CD4-positive, CD25-positive, alpha-beta regulatory T cell (primary cell): ENCODE data around the gene ANK3. TPM values are rescaled to one million over a fixed set of nuclear protein-coding genes. Genes with fewer than 3 reads are reported as not detected.

Experiments
- ATAC-seq, 2 donors: fragments of 150-1000 bp; cut with Tn5 transposase; one replicate each; pipeline ENCODE4 v1.10.0; 2021; ENCODE audit warnings: low read depth in 2 of 2, moderate number of reproducible peaks in 2 of 2, moderate library complexity in 1 of 2
- DNase-seq, 3 donors: peaks; one replicate each; pipeline versions ENCODE4 v3.0.0 to v3.0.0-alpha.2; 2012 to 2022; ENCODE audit warnings: mixed read lengths in 1 of 3
- H3K27ac ChIP-seq: one replicate; pipeline ENCODE4 v1.7.0; 2013; ENCODE audit warnings: mild to moderate bottlenecking, low read length; ENCODE audit not compliant: insufficient read depth, poor library complexity, severe bottlenecking
- H3K27me3 ChIP-seq: one replicate; pipeline ENCODE4 v1.7.0; 2013; ENCODE audit warnings: low read length; ENCODE audit not compliant: control insufficient read depth, insufficient read depth
- H3K36me3 ChIP-seq: one replicate; pipeline ENCODE4 v1.7.0; 2013; ENCODE audit warnings: mild to moderate bottlenecking, low read length, moderate library complexity; ENCODE audit not compliant: control insufficient read depth, insufficient read depth
- H3K4me1 ChIP-seq: 2 replicates; pipeline ENCODE4 v1.7.0; 2013; ENCODE audit warnings: mild to moderate bottlenecking, low read length; ENCODE audit not compliant: insufficient read depth, control insufficient read depth, poor library complexity, severe bottlenecking
- H3K4me3 ChIP-seq: one replicate; pipeline ENCODE4 v1.7.0; 2013; ENCODE audit warnings: low read depth, mild to moderate bottlenecking, low read length, moderate library complexity
- H3K9me3 ChIP-seq, 2 experiments: 1 replicate in 1 of 2; 2 replicates in 1 of 2; pipeline ENCODE4 v1.7.0; 2013; ENCODE audit warnings: low read length in 2 of 2, mild to moderate bottlenecking in 1 of 2, moderate library complexity in 1 of 2; ENCODE audit not compliant: control insufficient read depth in 2 of 2
- H3K27ac Mint-ChIP-seq, 3 donors: one replicate each; pipeline ENCODE4 v1.8.0; 2020 to 2022; ENCODE audit warnings: mild to moderate bottlenecking in 3 of 3, mixed read lengths in 3 of 3, moderate library complexity in 2 of 3
- H3K27me3 Mint-ChIP-seq: one replicate; pipeline ENCODE4 v1.8.0; 2022; ENCODE audit warnings: mild to moderate bottlenecking, mixed read lengths
- H3K36me3 Mint-ChIP-seq: one replicate; pipeline ENCODE4 v1.8.0; 2020; ENCODE audit warnings: mixed read lengths
- H3K4me1 Mint-ChIP-seq, 4 donors: one replicate each; pipeline ENCODE4 v1.8.0; 2020 to 2022; ENCODE audit warnings: mixed read lengths in 4 of 4, mild to moderate bottlenecking in 1 of 4
- H3K4me3 Mint-ChIP-seq, 4 donors: one replicate each; pipeline ENCODE4 v1.8.0; 2020 to 2022; ENCODE audit warnings: mild to moderate bottlenecking in 4 of 4, mixed read lengths in 4 of 4, moderate library complexity in 3 of 4
- H3K9me3 Mint-ChIP-seq, 7 donors: one replicate each; pipeline ENCODE4 v1.8.0; 2020 to 2022; ENCODE audit warnings: mixed read lengths in 7 of 7, mild to moderate bottlenecking in 3 of 7, moderate library complexity in 2 of 7
- polyA plus RNA-seq, 4 donors: library from polyadenylated mRNA; unstranded; fragments of 300-500 nt; fragmentation: Illumina TruSeq; gene quantifications; one replicate each; pipeline ENCODE4 v1.2.3, GENCODE V29; 2021
- total RNA-seq: library from RNA; stranded (reverse); gene quantifications from one replicate; pipeline ENCODE4 v1.2.3, GENCODE V29; 2022

The ANK3 gene
- total and polyA plus RNA-seq, 5 donors from 2014 or later: 1.8 to 32.6 (median 3.1) TPM

DNA sequence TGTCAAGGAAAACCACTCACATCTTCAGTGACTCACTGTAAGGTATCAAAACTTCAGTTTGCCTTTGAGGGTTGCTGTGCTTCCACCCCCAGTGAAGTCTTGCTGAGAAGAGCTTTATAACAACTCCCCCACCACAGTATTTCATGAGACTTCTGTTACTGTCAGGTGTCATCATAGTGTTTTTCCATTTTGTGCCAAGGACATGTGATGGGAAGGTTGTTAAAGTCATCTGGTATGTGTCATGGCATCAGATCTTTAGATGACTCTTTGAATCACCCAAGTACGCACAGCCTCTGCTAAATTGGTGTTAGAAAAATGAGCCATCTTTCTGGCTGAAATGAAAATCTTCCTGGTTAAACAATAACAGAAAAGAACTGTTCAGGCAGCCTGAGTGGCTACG, 368.3 kb downstream of the ANK3 start:
- H3K27ac ChIP-seq: no peak overlapping the region
- DNase-seq: no peak
- H3K4me3 Mint-ChIP-seq: no peak overlapping the region
- no peak for ATAC-seq
- H3K36me3 Mint-ChIP-seq: no peaks in the 10 kb centered on the region
- no peaks in the 10 kb centered on the region for H3K4me1 ChIP-seq
- H3K36me3 ChIP-seq: no peaks in the 10 kb centered on the region
- no peaks in the 10 kb centered on the region for H3K9me3 ChIP-seq
- H3K27me3 ChIP-seq: no peaks in the 10 kb centered on the region
- H3K27me3 Mint-ChIP-seq: peaks cover 11% of the 10 kb centered on the region
- H3K4me3 ChIP-seq: no peak overlapping the region
- no peaks in the 10 kb centered on the region for H3K4me1 Mint-ChIP-seq
- no peaks in the 10 kb centered on the region for H3K9me3 Mint-ChIP-seq
- H3K27ac Mint-ChIP-seq: no peak overlapping the region

DNA sequence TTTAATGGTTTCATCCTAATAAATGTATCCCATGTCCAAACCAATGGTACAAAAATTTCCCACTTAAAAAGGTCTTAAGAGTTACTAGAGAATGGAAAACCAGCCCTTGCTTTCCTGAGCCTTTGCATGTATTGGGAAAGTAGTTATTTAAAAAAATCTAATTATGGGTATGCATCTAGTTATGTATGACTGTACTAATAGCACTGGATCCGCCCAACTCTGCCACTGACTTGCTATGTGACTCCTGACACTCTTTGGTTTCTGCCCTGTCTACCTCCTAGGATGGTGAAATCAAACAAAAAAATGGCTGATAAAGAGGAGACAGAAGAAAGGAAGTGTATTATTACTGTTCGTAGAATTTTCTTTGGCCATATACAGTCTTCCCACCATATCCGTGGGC, 372.9 kb downstream of the ANK3 start:
- Histone ChIP-seq H3K27me3 (no peaks in the 10 kb centered on the region), H3K9me3 (no peaks in the 10 kb centered on the region), H3K4me3 (no peak overlapping the region), H3K27ac (no peak overlapping the region), H3K4me1 (no peaks in the 10 kb centered on the region), H3K36me3 (no peaks in the 10 kb centered on the region)
- ATAC-seq (no peak), DNase-seq (no peak)
- Mint-ChIP-seq H3K4me1 (no peaks in the 10 kb centered on the region), H3K4me3 (no peak overlapping the region), H3K36me3 (no peaks in the 10 kb centered on the region), H3K27ac (no peak overlapping the region), H3K9me3 (no peaks in the 10 kb centered on the region), H3K27me3 (peaks cover 6% of the 10 kb centered on the region)

DNA sequence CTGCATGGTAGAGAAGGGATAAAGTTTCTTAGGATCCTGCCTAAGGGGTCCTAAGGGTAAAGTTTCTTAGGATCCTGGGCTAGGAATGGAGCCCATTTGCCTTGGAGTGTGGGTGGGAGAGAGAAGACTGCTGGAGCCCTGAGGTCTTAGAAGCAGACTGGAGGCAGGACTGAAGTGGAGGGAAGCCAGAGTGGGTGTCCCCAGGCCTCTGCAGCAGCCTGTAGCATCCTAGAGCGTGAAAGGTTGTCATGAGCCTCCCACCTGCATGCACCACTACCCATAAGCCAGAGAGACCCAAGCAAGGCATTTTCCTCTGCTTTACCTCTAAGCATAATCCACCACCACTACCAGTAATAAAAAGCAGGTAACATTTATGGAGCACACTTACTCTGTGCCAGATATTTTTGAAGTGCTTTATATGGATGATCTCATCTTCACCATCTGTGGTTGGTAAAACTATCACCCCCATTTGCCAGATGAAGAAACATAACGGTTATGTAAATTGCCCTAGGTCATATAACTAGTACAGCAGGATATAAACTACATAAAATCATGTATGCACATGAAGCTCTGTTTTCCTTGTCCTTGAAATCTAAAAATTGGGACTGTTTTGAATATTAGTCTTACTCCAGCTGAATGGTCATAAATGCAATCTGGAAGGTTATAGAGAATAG, 379.8 kb downstream of the ANK3 start:
- Mint-ChIP-seq H3K4me1 (no peaks in the 10 kb centered on the region), H3K9me3 (peaks cover 0 to 1% (median 0%) of the 10 kb centered on the region in 7 donors), H3K27me3 (peaks cover 5% of the 10 kb centered on the region), H3K4me3 (no peak overlapping the region), H3K27ac (no peak overlapping the region), H3K36me3 (no peaks in the 10 kb centered on the region)
- DNase-seq (no peak), ATAC-seq (no peak)
- no peaks in the 10 kb centered on the region for H3K27me3 ChIP-seq
- no peaks in the 10 kb centered on the region for H3K36me3 ChIP-seq
- no peak overlapping the region for H3K27ac ChIP-seq
- H3K4me3 ChIP-seq: no peak overlapping the region
- H3K4me1 ChIP-seq: no peaks in the 10 kb centered on the region
- no peaks in the 10 kb centered on the region for H3K9me3 ChIP-seq

DNA sequence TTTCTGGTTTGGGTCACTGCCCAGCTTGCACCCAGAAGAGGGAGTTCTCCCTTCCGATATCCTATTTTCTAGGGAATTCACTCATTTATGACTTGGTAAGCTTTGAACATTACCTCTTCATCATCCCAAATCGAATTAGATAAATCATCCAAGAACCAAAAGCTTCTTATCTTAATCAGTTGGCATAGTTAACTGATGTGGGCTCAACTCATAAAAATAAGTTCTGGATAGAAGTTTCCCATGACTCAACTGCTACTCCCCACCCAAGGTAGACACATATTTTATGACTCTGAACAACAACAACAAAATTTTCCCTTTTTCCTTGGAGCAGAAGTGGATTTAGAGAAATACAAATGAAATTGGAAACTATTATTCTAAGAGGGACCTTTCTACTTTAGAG, 380.4 kb downstream of the ANK3 start:
- no peaks in the 10 kb centered on the region for H3K27me3 ChIP-seq
- H3K9me3 ChIP-seq: no peaks in the 10 kb centered on the region
- H3K4me1 Mint-ChIP-seq: no peaks in the 10 kb centered on the region
- no peak overlapping the region for H3K27ac ChIP-seq
- peaks cover 5% of the 10 kb centered on the region for H3K27me3 Mint-ChIP-seq
- DNase-seq (no peak), ATAC-seq (no peak)
- H3K4me3 Mint-ChIP-seq: no peak overlapping the region
- H3K4me1 ChIP-seq: no peaks in the 10 kb centered on the region
- no peak overlapping the region for H3K4me3 ChIP-seq
- no peaks in the 10 kb centered on the region for H3K36me3 ChIP-seq
- no peaks in the 10 kb centered on the region for H3K36me3 Mint-ChIP-seq
- no peak overlapping the region for H3K27ac Mint-ChIP-seq
- H3K9me3 Mint-ChIP-seq: peaks cover 0 to 1% (median 0%) of the 10 kb centered on the region in 7 donors

DNA sequence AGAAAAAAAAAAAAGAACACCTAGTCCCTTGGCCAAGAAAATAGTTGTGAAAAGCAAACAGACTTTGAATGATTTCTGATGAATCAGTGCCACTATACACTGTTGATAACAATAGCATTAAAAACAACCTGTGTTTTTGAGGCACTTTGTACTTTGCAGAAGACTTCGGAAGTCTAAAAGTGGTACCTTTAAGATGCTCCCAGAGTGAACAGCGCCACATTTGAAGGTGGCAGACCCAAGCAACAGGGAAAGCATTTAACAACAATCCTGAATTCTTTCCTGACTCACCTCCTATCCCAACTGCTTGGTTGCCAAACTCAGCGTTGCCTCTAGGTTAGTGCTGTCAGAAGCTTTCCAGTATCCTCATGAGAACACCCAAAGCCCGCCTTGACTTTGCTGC, 380.9 kb downstream of the ANK3 start:
- peaks cover 0 to 1% (median 0%) of the 10 kb centered on the region in 7 donors for H3K9me3 Mint-ChIP-seq
- Histone ChIP-seq H3K4me1 (no peaks in the 10 kb centered on the region), H3K27me3 (no peaks in the 10 kb centered on the region), H3K36me3 (no peaks in the 10 kb centered on the region), H3K9me3 (no peaks in the 10 kb centered on the region), H3K4me3 (no peak overlapping the region), H3K27ac (no peak overlapping the region)
- H3K4me1 Mint-ChIP-seq: no peaks in the 10 kb centered on the region
- H3K27me3 Mint-ChIP-seq: peaks cover 5% of the 10 kb centered on the region
- H3K27ac Mint-ChIP-seq: no peak overlapping the region
- no peak overlapping the region for H3K4me3 Mint-ChIP-seq
- no peaks in the 10 kb centered on the region for H3K36me3 Mint-ChIP-seq
- ATAC-seq (no peak), DNase-seq (no peak)

DNA sequence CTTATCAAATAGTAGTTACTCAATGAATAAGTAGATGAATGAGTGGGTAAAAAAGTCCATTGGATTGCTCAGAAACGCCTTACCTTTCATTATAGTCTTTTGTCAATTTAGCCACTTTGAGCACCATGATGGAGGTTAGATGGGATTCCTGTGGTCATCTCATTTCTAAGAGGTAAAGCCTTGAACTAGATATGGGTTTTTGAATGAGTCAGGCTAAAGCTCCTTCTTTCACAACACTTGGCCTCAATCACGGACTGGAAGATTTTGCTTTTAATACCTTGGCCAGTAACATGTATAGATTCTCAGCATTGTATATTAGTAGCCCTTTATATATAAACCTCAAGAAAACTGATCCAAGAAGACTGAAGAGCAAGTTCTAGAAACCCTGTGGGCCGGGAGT, 383.6 kb downstream of the ANK3 start:
- no peak for ATAC-seq
- Histone ChIP-seq H3K36me3 (no peaks in the 10 kb centered on the region), H3K27ac (no peak overlapping the region), H3K4me3 (no peak overlapping the region), H3K4me1 (no peaks in the 10 kb centered on the region), H3K27me3 (no peaks in the 10 kb centered on the region), H3K9me3 (no peaks in the 10 kb centered on the region)
- peaks cover 0 to 2% (median under 1%) of the 10 kb centered on the region in 4 donors for H3K4me1 Mint-ChIP-seq
- DNase-seq: no peak
- no peaks in the 10 kb centered on the region for H3K36me3 Mint-ChIP-seq
- no peak overlapping the region for H3K4me3 Mint-ChIP-seq
- H3K27me3 Mint-ChIP-seq: peaks cover 1% of the 10 kb centered on the region
- H3K9me3 Mint-ChIP-seq: peaks cover 0 to 1% (median 0%) of the 10 kb centered on the region in 7 donors
- H3K27ac Mint-ChIP-seq: no peak overlapping the region

DNA sequence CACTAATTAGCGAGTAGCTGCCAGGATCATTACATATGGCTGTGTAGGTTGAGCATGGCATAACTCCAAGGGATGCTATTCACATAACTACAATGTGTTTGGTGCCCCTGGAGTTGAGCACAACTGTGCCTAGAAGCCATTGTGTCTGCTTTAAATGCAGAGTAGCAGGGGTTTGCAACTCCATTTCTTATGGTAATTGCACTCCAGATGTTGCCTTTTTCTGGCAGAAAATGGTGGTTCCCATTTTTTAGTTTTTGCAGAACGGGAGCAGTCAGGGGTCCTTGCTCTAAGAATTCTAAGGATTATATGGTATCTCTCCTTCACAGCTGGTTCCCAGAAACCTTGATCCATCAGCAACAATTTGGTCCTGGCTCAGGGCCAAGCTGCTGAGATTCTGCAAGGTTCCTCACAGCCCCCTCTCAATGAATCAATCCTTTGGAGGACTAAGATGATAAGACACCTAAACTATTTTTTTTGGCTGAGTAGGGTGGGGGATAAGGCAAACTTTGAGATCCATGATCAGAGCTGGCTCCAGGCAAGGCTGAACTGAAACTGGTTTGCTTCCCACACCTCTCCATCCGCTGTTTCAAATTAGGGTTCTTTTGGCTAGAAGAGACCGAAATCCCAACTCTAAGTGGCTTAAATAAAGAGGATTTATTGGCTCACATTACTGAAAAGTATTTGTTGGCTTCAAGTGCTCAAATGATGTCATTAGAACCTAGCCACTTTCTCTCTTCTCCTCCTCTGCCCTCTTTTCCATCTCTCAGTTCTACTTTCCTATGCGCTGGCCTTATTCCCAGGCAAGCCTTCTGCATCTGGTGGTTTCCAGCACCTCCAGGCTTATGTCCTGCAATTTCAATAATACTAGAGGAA, 385.8 kb downstream of the ANK3 start:
- Mint-ChIP-seq H3K27me3 (no peaks in the 10 kb centered on the region), H3K9me3 (peaks cover 0 to 4% (median 0%) of the 10 kb centered on the region in 7 donors), H3K36me3 (no peaks in the 10 kb centered on the region), H3K27ac (no peak overlapping the region), H3K4me3 (no peak overlapping the region), H3K4me1 (peaks cover 0 to 10% (median 5%) of the 10 kb centered on the region in 4 donors)
- no peaks in the 10 kb centered on the region for H3K4me1 ChIP-seq
- H3K4me3 ChIP-seq: no peak overlapping the region
- DNase-seq: no peak
- no peaks in the 10 kb centered on the region for H3K9me3 ChIP-seq
- no peaks in the 10 kb centered on the region for H3K27me3 ChIP-seq
- no peak overlapping the region for H3K27ac ChIP-seq
- no peaks in the 10 kb centered on the region for H3K36me3 ChIP-seq
- ATAC-seq: no peak
